Measurements from ENCODE around the gene IFT81.
A peak's percentile ranks its signal among the peaks of the same experiment; 100 is the strongest.

The IFT81 gene

GRCh38 chr12:110246636-110247339 lies 122.6 kb downstream of the IFT81 start:
- no peaks in the 10 kb centered on the region for H3K36me3 ChIP-seq (ENCODE audit: control insufficient read depth in 2 of 2, insufficient read depth in 1 of 2, low read length in 2 of 2)
- CTCF ChIA-PET: interaction anchor here (0.7 to 1.4 kb wide), 3 partner anchors 10 to 27 kb away, joined by 3 to 4 read pairs (median 3); no protein-coding TSS in a partner anchor
- POLR2A ChIA-PET: no interaction called here

GRCh38 chr12:110247340-110248095 lies 123.4 kb downstream of the IFT81 start:
- ChIA-PET CTCF (no interaction called here), POLR2A (no interaction called here)
- Histone ChIP-seq H3K4me1 (ENCODE audit: control insufficient read depth, insufficient read depth, low read length) (peaks cover 4% of the 10 kb centered on the region), H3K9me3 (ENCODE audit: control insufficient read depth, insufficient read depth, low read depth, low read length) (no peaks in the 10 kb centered on the region), H3K36me3 (ENCODE audit: control insufficient read depth in 2 of 2, insufficient read depth in 1 of 2, low read length in 2 of 2) (no peaks in the 10 kb centered on the region), H3K27ac (ENCODE audit: extremely low read depth, low read depth, low read length) (no peak overlapping the region), H3K4me3 (ENCODE audit: low read depth, low read length) (no peak overlapping the region)
- peak; percentile 20; the same call in 1 of the 2 replicates for TF ChIP-seq GLIS1 (tag by site-specific recombination; IDR thresholded peaks at IDR 0.05)
- TF ChIP-seq ZIC2 (tag by site-specific recombination; IDR thresholded peaks at IDR 0.05): peak; percentile 94
- no peak for TF ChIP-seq ZBTB20 (tag by site-specific recombination; IDR thresholded peaks at IDR 0.05)
- 0 out of 2 replicates have a peak, but pooled peaks have one; percentile 19 for TF ChIP-seq PRDM10 (tag by site-specific recombination; IDR thresholded peaks at IDR 0.05)
- no peak for TF ChIP-seq ZNF140 (tag by site-specific recombination; IDR thresholded peaks at IDR 0.05)

More at GRCh38 chr12:110246636-110247339, 122.6 kb downstream of the IFT81 start:
- Histone ChIP-seq H3K4me3 (ENCODE audit: low read depth, low read length) (no peak overlapping the region), H3K27ac (ENCODE audit: extremely low read depth, low read depth, low read length) (no peak overlapping the region), H3K4me1 (ENCODE audit: control insufficient read depth, insufficient read depth, low read length) (peaks cover 4% of the 10 kb centered on the region), H3K9me3 (ENCODE audit: control insufficient read depth, insufficient read depth, low read depth, low read length) (no peaks in the 10 kb centered on the region)
- TF ChIP-seq KLF7 (tag by site-specific recombination; IDR thresholded peaks at IDR 0.05; ENCODE audit: borderline replicate concordance) (no peak), ZNF341 (tag by site-specific recombination; IDR thresholded peaks at IDR 0.05; ENCODE audit: low read depth) (peak; percentile 16; the same call in 1 of the 2 replicates)

- H3K4me1 ChIP-seq (ENCODE audit: control insufficient read depth, insufficient read depth, low read length): peaks cover 4% of the 10 kb centered on the region
- no peak for TF ChIP-seq ZEB2 (tag by site-specific recombination; IDR thresholded peaks at IDR 0.05)
- no peak for TF ChIP-seq OSR2 (tag by site-specific recombination; IDR thresholded peaks at IDR 0.05)
- no peak for TF ChIP-seq SP7 (tag by site-specific recombination; IDR thresholded peaks at IDR 0.05)
- TF ChIP-seq SP2 (tag by site-specific recombination; IDR thresholded peaks at IDR 0.05): no peak
- TF ChIP-seq ZNF600 (tag by site-specific recombination; IDR thresholded peaks at IDR 0.05): no peak
- TF ChIP-seq ZNF843 (tag by site-specific recombination; IDR thresholded peaks at IDR 0.05): no peak
- no peak for TF ChIP-seq ZNF488 (tag by site-specific recombination; IDR thresholded peaks at IDR 0.05)
- TF ChIP-seq, protein P1, sequence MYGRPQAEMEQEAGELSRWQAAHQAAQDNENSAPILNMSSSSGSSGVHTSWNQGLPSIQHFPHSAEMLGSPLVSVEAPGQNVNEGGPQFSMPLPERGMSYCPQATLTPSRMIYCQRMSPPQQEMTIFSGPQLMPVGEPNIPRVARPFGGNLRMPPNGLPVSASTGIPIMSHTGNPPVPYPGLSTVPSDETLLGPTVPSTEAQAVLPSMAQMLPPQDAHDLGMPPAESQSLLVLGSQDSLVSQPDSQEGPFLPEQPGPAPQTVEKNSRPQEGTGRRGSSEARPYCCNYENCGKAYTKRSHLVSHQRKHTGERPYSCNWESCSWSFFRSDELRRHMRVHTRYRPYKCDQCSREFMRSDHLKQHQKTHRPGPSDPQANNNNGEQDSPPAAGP (tag by site-specific recombination; IDR thresholded peaks at IDR 0.05): no peak
- no peak for TF ChIP-seq HIC1 (tag by site-specific recombination; IDR thresholded peaks at IDR 0.05)
- no peak for TF ChIP-seq ZNF658 (tag by site-specific recombination; IDR thresholded peaks at IDR 0.05)
- TF ChIP-seq, protein P2, sequence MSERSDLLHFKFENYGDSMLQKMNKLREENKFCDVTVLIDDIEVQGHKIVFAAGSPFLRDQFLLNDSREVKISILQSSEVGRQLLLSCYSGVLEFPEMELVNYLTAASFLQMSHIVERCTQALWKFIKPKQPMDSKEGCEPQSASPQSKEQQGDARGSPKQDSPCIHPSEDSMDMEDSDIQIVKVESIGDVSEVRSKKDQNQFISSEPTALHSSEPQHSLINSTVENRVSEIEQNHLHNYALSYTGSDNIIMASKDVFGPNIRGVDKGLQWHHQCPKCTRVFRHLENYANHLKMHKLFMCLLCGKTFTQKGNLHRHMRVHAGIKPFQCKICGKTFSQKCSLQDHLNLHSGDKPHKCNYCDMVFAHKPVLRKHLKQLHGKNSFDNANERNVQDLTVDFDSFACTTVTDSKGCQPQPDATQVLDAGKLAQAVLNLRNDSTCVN (tag by site-specific recombination; optimal IDR thresholded peaks at IDR 0.05): no peak
- TF ChIP-seq ZNF354C (tag by site-specific recombination; IDR thresholded peaks at IDR 0.05; ENCODE audit: borderline replicate concordance, low read depth): no peak
Observed at GRCh38 chr12:110248096-110248447, 123.9 kb downstream of the IFT81 start.

More at GRCh38 chr12:110248096-110248447, 123.9 kb downstream of the IFT81 start:
- POLR2A ChIA-PET: no interaction called here
- H3K9me3 ChIP-seq (ENCODE audit: control insufficient read depth, insufficient read depth, low read depth, low read length): no peaks in the 10 kb centered on the region
- CTCF ChIA-PET: no interaction called here
- H3K4me3 ChIP-seq (ENCODE audit: low read depth, low read length): no peak overlapping the region
- no peaks in the 10 kb centered on the region for H3K36me3 ChIP-seq (ENCODE audit: control insufficient read depth in 2 of 2, insufficient read depth in 1 of 2, low read length in 2 of 2)
- no peak overlapping the region for H3K27ac ChIP-seq (ENCODE audit: extremely low read depth, low read depth, low read length)
